ENCODE results near the gene RAI1. TPM values are rescaled to one million over a fixed set of nuclear protein-coding genes. Genes with fewer than 3 reads are reported as not detected.
A peak's percentile ranks its signal among the peaks of the same experiment; 100 is the strongest.

Gene RAI1
- total RNA-seq, 2 experiments from 2014 or later = 9.2 to 12.0 TPM

DNA sequence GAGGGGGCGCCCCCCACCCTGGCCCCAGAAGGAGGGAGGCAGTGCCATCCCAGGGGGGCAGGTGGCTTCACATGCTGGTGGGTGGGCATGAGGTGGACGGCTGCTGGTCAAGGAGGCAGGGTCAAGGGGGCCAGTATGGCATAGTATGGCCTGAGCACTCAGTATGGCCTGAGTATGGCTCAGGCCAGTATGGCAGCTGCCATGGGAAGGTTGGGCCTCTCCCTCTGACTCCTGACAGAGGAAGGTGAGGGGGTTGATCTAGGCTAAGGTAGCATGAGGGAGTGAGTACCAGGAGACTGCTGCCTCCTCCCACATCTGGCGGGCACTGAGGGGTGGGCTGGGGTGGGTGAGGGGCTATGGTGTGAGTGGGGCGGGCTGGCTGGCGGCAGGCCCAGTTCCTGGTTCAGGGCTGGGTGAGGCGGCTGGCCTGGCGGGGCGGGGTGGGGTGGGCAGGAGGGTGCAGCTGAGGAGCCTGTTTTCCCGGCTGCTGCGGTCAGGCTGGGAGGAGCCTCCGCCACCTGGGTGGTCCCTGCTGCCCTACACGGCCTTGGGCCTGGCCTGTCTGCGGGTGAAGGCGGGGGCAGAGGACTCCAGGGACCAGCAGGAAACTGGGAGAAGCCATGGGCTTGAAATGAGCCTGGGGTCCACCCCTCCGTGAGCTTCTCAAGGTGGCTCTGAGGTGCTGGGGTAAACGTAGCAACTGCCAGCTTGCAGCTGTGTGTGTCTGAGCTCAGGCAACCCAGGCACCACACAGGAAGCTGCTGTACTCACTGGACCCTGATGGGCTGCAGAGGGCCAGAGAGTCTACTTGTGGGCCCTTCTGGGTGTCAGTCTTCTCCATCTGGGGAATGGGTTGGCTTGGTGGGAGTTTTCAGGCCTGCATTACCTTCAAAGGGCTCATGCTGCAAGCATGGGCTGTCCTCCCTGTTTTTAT, 57.0 kb downstream of the RAI1 start:
- Mint-ChIP-seq H3K4me3 (no peak overlapping the region), H3K9me3 (no peaks in the 10 kb centered on the region), H3K27me3 (ENCODE audit: low read depth) (no peaks in the 10 kb centered on the region), H3K27ac (no peak overlapping the region), H3K4me1 (ENCODE audit: low read depth) (peaks cover 36% of the 10 kb centered on the region), H3K36me3 (ENCODE audit: low read depth) (no peaks in the 10 kb centered on the region)
- CTCF ChIA-PET = interaction anchor here (1.2 to 1.8 kb wide), 3 partner anchors 11 to 46 kb away, joined by 3 to 8 read pairs (median 4); no protein-coding TSS in a partner anchor
- intact Hi-C loops (cut with micrococcal nuclease) = no loop called here
- no peak for DNase-seq

GRCh38 chr17:17738901-17739300, 57.6 kb downstream of the RAI1 start:
- Mint-ChIP-seq H3K36me3 (ENCODE audit: low read depth) (no peaks in the 10 kb centered on the region), H3K27me3 (ENCODE audit: low read depth) (no peaks in the 10 kb centered on the region), H3K4me1 (ENCODE audit: low read depth) (peaks cover 36% of the 10 kb centered on the region), H3K9me3 (no peaks in the 10 kb centered on the region), H3K27ac (peak overlapping the region; percentile 37), H3K4me3 (no peak overlapping the region)
- CTCF ChIA-PET = interaction anchor here (1.2 to 1.8 kb wide), 3 partner anchors 11 to 45 kb away, joined by 3 to 8 read pairs (median 4); no protein-coding TSS in a partner anchor
- intact Hi-C loops (cut with micrococcal nuclease) = no loop called here
- no peak for DNase-seq

- Mint-ChIP-seq H3K27ac (no peak overlapping the region), H3K36me3 (ENCODE audit: low read depth) (no peaks in the 10 kb centered on the region)
Observed at GRCh38 chr17:17739388-17740066, 58.3 kb downstream of the RAI1 start.

DNA sequence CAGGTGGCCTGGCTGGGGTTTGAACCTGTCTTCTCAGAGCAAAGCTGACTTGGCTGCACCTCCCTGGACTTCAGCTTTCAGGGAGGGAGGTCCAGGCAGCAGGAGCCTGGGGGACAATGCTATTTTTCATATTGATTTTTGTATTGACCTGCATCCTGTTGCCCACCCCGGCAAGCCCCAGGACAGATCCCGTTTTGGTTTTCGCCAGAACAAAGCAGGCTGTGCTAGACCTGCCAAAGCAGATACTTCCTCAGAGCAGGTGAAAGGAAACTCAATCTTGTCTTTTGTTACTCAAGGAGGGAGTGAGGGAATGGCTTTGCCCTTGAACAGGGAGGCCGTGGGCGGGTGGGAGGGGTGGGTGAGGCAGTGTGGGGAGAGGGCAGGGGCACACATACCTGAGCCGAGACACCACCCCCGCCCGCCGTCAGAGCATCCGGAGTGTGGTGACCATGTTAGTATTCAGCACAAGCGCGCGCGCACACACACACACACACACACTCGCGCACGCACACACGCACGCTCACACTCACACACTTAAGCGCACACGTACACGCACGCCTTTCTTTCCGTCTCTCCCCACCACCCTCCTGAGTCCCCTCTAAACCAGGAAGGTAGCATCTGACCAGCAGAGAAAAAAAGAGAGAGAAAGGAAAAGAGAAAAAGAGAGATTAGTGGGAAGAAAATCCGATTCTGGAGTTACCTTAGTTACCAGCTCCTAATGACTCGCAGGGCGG, 59.5 kb downstream of the RAI1 start:
- peak; percentile 70 for DNase-seq
- no peaks in the 10 kb centered on the region for H3K36me3 Mint-ChIP-seq (ENCODE audit: low read depth)
- H3K4me3 Mint-ChIP-seq = peak overlapping the region; percentile 54
- H3K27me3 Mint-ChIP-seq (ENCODE audit: low read depth) = no peaks in the 10 kb centered on the region
- intact Hi-C loops (cut with micrococcal nuclease) = no loop called here
- CTCF ChIA-PET = interaction anchor here (0.8 to 1.2 kb wide), 3 partner anchors 8 to 16 kb away, joined by 3 to 4 read pairs (median 3); no protein-coding TSS in a partner anchor
- no peaks in the 10 kb centered on the region for H3K9me3 Mint-ChIP-seq
- H3K4me1 Mint-ChIP-seq (ENCODE audit: low read depth) = peaks cover 32% of the 10 kb centered on the region
- H3K27ac Mint-ChIP-seq = peak overlapping the region; percentile 59

More at GRCh38 chr17:17739388-17740066, 58.3 kb downstream of the RAI1 start:
- CTCF ChIA-PET = interaction anchor here (1.2 to 1.8 kb wide), 3 partner anchors 12 to 45 kb away, joined by 4 to 8 read pairs (median 4); no protein-coding TSS in a partner anchor
- DNase-seq = no peak
- Mint-ChIP-seq H3K4me1 (ENCODE audit: low read depth) (peaks cover 35% of the 10 kb centered on the region), H3K27me3 (ENCODE audit: low read depth) (no peaks in the 10 kb centered on the region), H3K4me3 (no peak overlapping the region), H3K9me3 (no peaks in the 10 kb centered on the region)
- intact Hi-C loops (cut with micrococcal nuclease) = no loop called here

GRCh38 chr17:17741349-17742023, 60.2 kb downstream of the RAI1 start:
- Mint-ChIP-seq H3K9me3 (no peaks in the 10 kb centered on the region), H3K4me1 (ENCODE audit: low read depth) (peaks cover 31% of the 10 kb centered on the region), H3K36me3 (ENCODE audit: low read depth) (no peaks in the 10 kb centered on the region), H3K27me3 (ENCODE audit: low read depth) (no peaks in the 10 kb centered on the region), H3K4me3 (peak overlapping the region; percentile 54), H3K27ac (no peak overlapping the region)
- CTCF ChIA-PET = interaction anchor here (0.8 to 1.2 kb wide), 2 partner anchors 9 kb away, joined by 3 read pairs; no protein-coding TSS in a partner anchor
- intact Hi-C loops (cut with micrococcal nuclease) = no loop called here
- DNase-seq = no peak

- H3K9me3 Mint-ChIP-seq = no peaks in the 10 kb centered on the region
- CTCF ChIA-PET = interaction anchor here (1.2 kb wide), 1 partner anchor 8 kb away, joined by 3 read pairs; no protein-coding TSS in a partner anchor
- no peaks in the 10 kb centered on the region for H3K27me3 Mint-ChIP-seq (ENCODE audit: low read depth)
- H3K4me3 Mint-ChIP-seq = no peak overlapping the region
- H3K36me3 Mint-ChIP-seq (ENCODE audit: low read depth) = no peaks in the 10 kb centered on the region
- no peak for DNase-seq
- intact Hi-C loops (cut with micrococcal nuclease) = no loop called here
- peaks cover 25% of the 10 kb centered on the region for H3K4me1 Mint-ChIP-seq (ENCODE audit: low read depth)
- H3K27ac Mint-ChIP-seq = no peak overlapping the region
Observed at GRCh38 chr17:17742133-17742621, 60.9 kb downstream of the RAI1 start.

DNA sequence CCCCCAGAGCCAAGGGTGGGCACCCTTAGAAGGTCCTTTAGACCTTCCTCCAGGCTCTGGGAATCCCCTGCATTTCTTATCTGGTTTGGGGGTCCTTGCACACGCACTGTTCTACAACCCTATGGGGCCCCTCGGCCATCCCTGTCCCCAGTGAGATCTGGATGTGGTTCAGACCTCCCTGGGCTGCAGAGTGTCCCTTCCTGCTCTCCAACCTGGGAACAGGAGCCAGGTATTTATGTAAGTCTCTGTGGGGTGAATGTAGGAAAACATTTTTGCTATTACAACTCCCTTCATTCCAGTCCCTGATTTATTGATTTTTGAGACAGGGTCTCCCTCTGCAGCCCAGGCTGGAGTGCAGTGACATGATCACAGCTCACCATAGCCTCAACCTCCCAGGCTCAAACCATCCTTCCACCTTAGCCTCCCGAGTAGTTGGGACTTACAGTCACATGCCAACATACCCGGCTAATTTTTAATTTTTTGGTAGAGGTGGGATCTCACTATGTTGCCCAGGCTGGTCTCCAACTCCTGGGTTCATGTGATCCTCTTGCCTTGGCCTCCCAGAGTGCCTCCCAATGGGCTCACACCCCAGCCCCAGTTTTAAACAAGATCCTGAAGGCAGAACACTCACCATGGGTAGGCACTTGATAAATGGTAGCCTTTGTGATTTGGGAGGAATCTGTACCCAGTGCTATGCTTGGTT, 61.6 kb downstream of the RAI1 start:
- H3K36me3 Mint-ChIP-seq (ENCODE audit: low read depth) = no peaks in the 10 kb centered on the region
- CTCF ChIA-PET = no interaction called here
- H3K9me3 Mint-ChIP-seq = no peaks in the 10 kb centered on the region
- no peak for DNase-seq
- H3K27me3 Mint-ChIP-seq (ENCODE audit: low read depth) = no peaks in the 10 kb centered on the region
- H3K4me3 Mint-ChIP-seq = no peak overlapping the region
- peaks cover 25% of the 10 kb centered on the region for H3K4me1 Mint-ChIP-seq (ENCODE audit: low read depth)
- intact Hi-C loops (cut with micrococcal nuclease) = no loop called here
- no peak overlapping the region for H3K27ac Mint-ChIP-seq

DNA sequence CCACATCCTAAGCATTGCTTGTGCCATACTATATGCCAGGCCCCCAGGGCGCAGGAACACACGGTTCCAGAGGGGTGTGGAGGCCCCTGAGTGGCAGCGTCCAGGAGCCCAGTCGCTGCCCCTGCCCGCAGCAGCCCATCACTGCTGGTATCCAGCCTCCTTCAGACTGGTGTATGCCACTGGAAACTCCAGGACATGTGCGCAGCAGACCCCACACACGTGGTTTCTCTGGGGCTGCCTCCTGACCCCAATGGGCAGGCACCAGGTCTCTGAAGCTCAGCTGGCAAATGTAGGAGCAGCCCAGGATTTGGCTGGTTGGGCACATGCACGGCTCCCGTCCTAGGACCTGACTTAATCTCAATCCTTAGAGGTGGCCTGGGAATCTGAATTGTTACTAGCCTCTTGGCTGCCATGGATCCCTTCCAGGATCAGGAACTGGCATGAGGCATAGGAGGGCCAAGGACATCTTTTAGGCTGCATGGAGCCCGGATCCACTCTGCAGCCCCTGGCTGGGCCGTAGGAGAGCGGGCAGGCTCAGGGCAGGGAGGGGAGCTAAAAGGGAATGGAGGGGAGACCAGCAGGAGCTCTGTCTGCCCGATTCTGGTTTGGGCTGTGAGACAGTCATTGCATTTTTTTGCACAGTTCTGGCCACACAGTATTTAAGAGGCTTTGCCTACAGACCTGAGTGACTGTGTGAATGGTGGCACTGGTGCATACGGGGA, 62.3 kb downstream of the RAI1 start:
- Mint-ChIP-seq H3K36me3 (ENCODE audit: low read depth) (no peaks in the 10 kb centered on the region), H3K4me3 (no peak overlapping the region), H3K27ac (no peak overlapping the region), H3K9me3 (no peaks in the 10 kb centered on the region), H3K4me1 (ENCODE audit: low read depth) (peaks cover 28% of the 10 kb centered on the region), H3K27me3 (ENCODE audit: low read depth) (no peaks in the 10 kb centered on the region)
- intact Hi-C loops (cut with micrococcal nuclease) = no loop called here
- CTCF ChIA-PET = no interaction called here
- DNase-seq = no peak

GRCh38 chr17:17744116-17744515, 62.9 kb downstream of the RAI1 start:
- intact Hi-C loops (cut with micrococcal nuclease) = no loop called here
- Mint-ChIP-seq H3K36me3 (ENCODE audit: low read depth) (no peaks in the 10 kb centered on the region), H3K27me3 (ENCODE audit: low read depth) (no peaks in the 10 kb centered on the region), H3K4me1 (ENCODE audit: low read depth) (peaks cover 26% of the 10 kb centered on the region), H3K4me3 (no peak overlapping the region), H3K27ac (no peak overlapping the region), H3K9me3 (no peaks in the 10 kb centered on the region)
- CTCF ChIA-PET = no interaction called here
- DNase-seq = no peak

DNA sequence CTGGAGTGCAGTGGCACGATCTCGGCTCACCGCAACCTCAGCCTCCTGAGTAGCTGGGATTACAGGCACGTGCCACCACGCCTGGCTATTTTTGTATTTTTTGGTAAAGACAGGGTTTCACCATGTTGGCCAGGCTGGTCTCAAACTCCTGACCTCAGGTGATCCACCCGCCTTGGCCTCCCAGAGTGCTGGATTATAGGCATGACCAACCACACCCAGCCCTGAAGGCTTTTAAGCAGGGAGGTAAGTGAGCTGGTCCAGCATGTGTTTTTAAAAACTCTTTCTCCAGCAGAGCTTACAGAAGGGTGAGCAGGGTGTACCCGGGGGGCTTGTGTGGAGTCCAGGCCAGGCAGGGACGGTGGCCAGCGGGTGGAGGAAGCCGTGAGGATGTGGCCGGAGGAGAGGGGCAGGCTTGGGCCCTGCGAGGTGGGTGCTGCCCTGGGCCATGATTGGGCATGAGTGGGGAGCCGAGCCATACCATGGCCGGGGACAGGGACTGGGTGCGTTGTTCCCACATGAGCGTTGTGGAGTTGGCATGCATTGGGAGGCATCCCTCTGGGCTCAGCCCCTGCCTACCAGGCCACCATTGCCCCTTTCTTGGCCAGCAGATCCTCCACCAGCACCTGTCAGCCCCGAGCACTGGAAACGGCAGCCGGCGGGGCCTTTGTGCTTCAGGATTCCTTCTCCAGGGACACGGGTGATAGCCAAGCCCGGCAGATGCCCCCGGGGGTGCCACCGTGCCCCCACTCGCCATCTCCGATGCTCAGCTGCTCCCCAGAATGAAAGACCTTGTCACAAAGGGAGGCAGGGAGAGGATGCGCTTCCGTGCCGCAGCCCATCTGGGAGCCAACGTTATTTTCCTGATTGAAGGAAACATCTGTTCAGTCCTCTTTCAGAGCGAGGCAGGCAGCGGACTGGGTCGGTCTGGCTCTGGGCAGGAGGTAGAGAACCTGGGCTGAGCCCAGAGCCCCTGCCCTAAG, 64.5 kb downstream of the RAI1 start:
- H3K27ac Mint-ChIP-seq = no peak overlapping the region
- no peak for DNase-seq
- H3K4me1 Mint-ChIP-seq (ENCODE audit: low read depth) = peaks cover 29% of the 10 kb centered on the region
- no peaks in the 10 kb centered on the region for H3K36me3 Mint-ChIP-seq (ENCODE audit: low read depth)
- intact Hi-C loops (cut with micrococcal nuclease) = no loop called here
- H3K4me3 Mint-ChIP-seq = no peak overlapping the region
- H3K9me3 Mint-ChIP-seq = no peaks in the 10 kb centered on the region
- CTCF ChIA-PET = interaction anchor here (0.6 kb wide), 2 partner anchors 490 to 1515 kb away, joined by 3 to 4 read pairs; no protein-coding TSS in a partner anchor
- H3K27me3 Mint-ChIP-seq (ENCODE audit: low read depth) = no peaks in the 10 kb centered on the region

Data from activated naive CD4-positive, alpha-beta T cell treated with anti-CD3 and anti-CD28 coated beads for 36 hours (primary cell).